Progenitor cell of endocrine pancreas (in vitro differentiated cells): ENCODE results near the gene TSPAN15. TPM values are rescaled to one million over a fixed set of nuclear protein-coding genes. Genes with fewer than 3 reads are reported as not detected.
A peak's percentile ranks its signal among the peaks of the same experiment; 100 is the strongest.

Experiments used
- DNase-seq: peaks from one replicate; pipeline ENCODE4 v3.0.0; 2021; ENCODE audit warnings: low spot score; ENCODE audit not compliant: unreplicated experiment
- H3K27ac Mint-ChIP-seq: 2 replicates; pipeline ENCODE4 v1.8.0; 2021; ENCODE audit warnings: mild to moderate bottlenecking, moderate library complexity, mixed read lengths
- H3K27me3 Mint-ChIP-seq: 2 replicates; pipeline ENCODE4 v1.8.0; 2021; ENCODE audit warnings: mixed read lengths
- H3K36me3 Mint-ChIP-seq: 2 replicates; pipeline ENCODE4 v1.8.0; 2022; ENCODE audit warnings: mixed read lengths; ENCODE audit not compliant: insufficient read depth
- H3K4me1 Mint-ChIP-seq: 2 replicates; pipeline ENCODE4 v1.8.0; 2021; ENCODE audit warnings: low read depth, mixed read lengths
- H3K4me3 Mint-ChIP-seq: 2 replicates; pipeline ENCODE4 v1.8.0; 2021; ENCODE audit warnings: low read depth, mild to moderate bottlenecking, moderate library complexity, mixed read lengths
- H3K9me3 Mint-ChIP-seq: 2 replicates; pipeline ENCODE4 v1.8.0; 2021; ENCODE audit warnings: low read depth, mixed read lengths
- CTCF ChIP-seq: fragments of 200-600 bp; sonication (generic); IDR thresholded peaks from one replicate; pipeline ENCODE4 v1.5.0; 2021; ENCODE audit warnings: antibody characterized with exemption, mild to moderate bottlenecking; ENCODE audit not compliant: unreplicated experiment
- total RNA-seq: library from RNA; stranded (reverse); gene quantifications from 2 replicates; pipeline ENCODE4 v1.2.1, GENCODE V29; 2021

TSPAN15 gene
- total RNA-seq, 1 donor from 2014 or later = 14.7 TPM

DNA sequence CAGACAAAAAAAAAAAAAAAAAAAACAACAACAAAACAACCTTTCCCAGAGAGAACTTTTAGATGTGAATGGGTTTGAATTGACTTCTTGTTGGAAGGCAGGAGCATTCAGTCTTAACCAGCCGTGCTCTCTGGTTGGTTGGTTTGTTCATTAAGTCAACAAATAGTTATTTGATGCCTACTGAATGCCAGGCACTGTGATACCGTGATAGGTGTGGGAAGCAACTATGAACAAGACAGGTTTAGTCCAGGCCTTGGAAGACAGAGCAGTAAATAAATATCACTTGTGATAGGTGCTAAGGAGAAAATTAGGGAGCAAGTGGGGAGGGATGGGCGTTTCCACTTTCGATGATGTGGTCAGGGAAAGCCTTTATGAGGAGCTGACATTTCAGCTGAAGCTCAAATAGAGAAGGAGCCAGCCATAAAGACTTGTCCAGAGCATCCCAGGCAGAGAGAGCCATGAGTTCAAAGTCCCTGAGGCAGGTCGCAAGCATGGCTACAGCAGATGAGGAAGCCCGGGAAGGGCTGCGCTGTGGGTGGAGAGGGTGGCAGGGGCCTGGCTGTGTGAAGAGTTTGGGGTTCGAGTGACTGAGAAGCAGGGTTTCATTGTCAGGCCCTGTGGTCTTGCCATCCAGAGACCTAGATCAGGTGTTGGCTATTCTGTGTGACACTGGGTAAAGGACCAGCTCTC, 8.0 kb downstream of the TSPAN15 start:
- no peak for DNase-seq

DNA sequence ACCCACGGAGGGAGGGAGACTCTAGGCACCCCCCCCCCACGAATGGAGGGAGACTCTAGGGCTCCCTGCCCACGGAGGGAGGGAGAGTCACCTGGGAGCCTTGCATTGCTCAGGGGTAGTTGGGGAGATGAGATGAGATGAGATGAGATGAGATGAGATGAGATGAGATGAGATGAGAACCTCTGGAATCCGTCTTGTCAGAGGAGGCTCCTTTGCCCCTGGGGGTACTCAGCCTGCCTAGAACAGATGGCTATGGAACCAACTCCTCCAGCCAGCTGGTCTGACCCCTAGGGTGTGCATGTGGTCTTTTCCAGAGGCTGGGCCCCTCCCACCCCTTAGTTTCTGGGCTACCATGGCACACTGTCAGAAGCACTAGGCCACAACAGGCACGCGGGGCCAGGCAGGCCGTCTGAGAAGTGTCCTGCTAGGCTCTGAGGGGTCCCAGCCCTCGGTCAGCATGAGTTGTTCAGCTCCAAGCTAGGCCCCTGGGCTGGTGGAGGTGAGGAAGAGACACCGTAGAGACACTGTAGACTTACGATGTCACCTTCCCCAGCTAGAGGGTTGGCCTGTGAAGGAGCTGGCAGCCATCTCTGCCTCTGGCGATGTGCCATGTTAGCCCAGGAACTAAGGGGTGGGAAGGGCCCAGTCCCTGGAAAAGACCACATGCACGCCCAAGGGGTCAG, 8.8 kb downstream of the TSPAN15 start:
- H3K36me3 Mint-ChIP-seq = no peaks in the 10 kb centered on the region
- H3K4me3 Mint-ChIP-seq = no peak overlapping the region
- no peak overlapping the region for H3K27ac Mint-ChIP-seq
- no peaks in the 10 kb centered on the region for H3K9me3 Mint-ChIP-seq
- TF ChIP-seq CTCF = no peak
- DNase-seq = no peak
- peaks cover 9% of the 10 kb centered on the region for H3K4me1 Mint-ChIP-seq
- no peaks in the 10 kb centered on the region for H3K27me3 Mint-ChIP-seq

More for the DNA sequence above, 8.0 kb downstream of the TSPAN15 start:
- no peak for TF ChIP-seq CTCF
- peak overlapping the region; percentile 38 for H3K27ac Mint-ChIP-seq
- no peak overlapping the region for H3K4me3 Mint-ChIP-seq
- no peaks in the 10 kb centered on the region for H3K36me3 Mint-ChIP-seq
- H3K4me1 Mint-ChIP-seq = peaks cover 9% of the 10 kb centered on the region
- no peaks in the 10 kb centered on the region for H3K9me3 Mint-ChIP-seq
- H3K27me3 Mint-ChIP-seq = no peaks in the 10 kb centered on the region

GRCh38 chr10:69460576-69461242, 9.4 kb downstream of the TSPAN15 start:
- H3K4me1 Mint-ChIP-seq = peaks cover 9% of the 10 kb centered on the region

GRCh38 chr10:69461243-69462025, 10.2 kb downstream of the TSPAN15 start:
- Mint-ChIP-seq H3K27me3 (no peaks in the 10 kb centered on the region), H3K9me3 (no peaks in the 10 kb centered on the region), H3K36me3 (no peaks in the 10 kb centered on the region), H3K4me3 (no peak overlapping the region), H3K27ac (no peak overlapping the region), H3K4me1 (peaks cover 9% of the 10 kb centered on the region)
- TF ChIP-seq CTCF = no peak
- no peak for DNase-seq

More at GRCh38 chr10:69460576-69461242, 9.4 kb downstream of the TSPAN15 start:
- Mint-ChIP-seq H3K4me3 (no peak overlapping the region), H3K27ac (no peak overlapping the region), H3K9me3 (no peaks in the 10 kb centered on the region), H3K27me3 (no peaks in the 10 kb centered on the region), H3K36me3 (no peaks in the 10 kb centered on the region)
- no peak for DNase-seq
- TF ChIP-seq CTCF = no peak

- Mint-ChIP-seq H3K4me1 (peaks cover 6% of the 10 kb centered on the region), H3K27me3 (no peaks in the 10 kb centered on the region), H3K36me3 (no peaks in the 10 kb centered on the region), H3K9me3 (no peaks in the 10 kb centered on the region), H3K4me3 (no peak overlapping the region), H3K27ac (no peak overlapping the region)
- DNase-seq = no peak
- no peak for TF ChIP-seq CTCF
Measured at GRCh38 chr10:69463886-69464285, 12.6 kb downstream of the TSPAN15 start.
